SK-N-SH (cell line): ENCODE data around the gene WEE1.

Experiments used
- ELF1 ChIP-seq: IDR thresholded peaks from 2 replicates; pipeline ENCODE4 v1.4.0; 2012
- TF ChIP-seq, protein P1 (sequence below): fragments of 200-600 bp; sonication (generic); IDR thresholded peaks from 2 replicates; pipeline ENCODE4 v1.6.1; 2017; ENCODE audit warnings: antibody characterized with exemption, mild to moderate bottlenecking, moderate library complexity

DNA sequence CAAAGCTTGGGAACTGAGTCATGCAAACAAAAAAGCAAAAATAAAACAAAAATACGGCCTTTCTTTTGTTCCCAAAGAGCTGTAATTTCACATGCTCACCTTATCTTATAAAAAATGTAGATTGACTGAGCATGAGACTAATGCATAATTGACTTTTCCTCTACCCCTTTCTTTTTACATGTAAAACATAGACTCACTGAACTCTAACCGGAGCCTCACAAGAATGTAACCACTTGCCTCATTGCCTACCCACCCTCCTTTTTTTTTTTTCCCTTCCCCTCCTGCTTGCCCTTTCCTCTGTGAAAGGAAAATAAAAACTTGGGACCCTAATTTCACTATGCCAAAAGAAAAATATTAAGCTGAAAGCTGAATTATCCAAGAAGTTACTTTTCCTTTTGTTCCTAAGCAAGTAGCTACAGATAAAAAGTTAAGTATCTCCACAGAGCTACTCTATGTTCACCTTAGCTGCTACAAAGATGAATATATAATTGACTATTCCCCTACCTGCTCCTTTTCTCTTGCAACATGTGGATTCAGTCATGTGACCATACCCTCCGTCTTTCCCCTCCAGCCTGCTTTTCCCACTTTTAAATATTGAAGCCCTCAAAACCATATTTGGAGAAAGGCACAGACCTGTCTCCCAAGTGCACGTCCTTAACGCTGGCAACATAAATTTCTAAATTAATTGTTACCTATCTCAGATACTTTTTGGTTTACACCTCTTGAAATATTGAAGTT lies 39.6 kb upstream of the WEE1 start:
- TF ChIP-seq, protein P1, sequence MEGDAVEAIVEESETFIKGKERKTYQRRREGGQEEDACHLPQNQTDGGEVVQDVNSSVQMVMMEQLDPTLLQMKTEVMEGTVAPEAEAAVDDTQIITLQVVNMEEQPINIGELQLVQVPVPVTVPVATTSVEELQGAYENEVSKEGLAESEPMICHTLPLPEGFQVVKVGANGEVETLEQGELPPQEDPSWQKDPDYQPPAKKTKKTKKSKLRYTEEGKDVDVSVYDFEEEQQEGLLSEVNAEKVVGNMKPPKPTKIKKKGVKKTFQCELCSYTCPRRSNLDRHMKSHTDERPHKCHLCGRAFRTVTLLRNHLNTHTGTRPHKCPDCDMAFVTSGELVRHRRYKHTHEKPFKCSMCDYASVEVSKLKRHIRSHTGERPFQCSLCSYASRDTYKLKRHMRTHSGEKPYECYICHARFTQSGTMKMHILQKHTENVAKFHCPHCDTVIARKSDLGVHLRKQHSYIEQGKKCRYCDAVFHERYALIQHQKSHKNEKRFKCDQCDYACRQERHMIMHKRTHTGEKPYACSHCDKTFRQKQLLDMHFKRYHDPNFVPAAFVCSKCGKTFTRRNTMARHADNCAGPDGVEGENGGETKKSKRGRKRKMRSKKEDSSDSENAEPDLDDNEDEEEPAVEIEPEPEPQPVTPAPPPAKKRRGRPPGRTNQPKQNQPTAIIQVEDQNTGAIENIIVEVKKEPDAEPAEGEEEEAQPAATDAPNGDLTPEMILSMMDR: no peak
- no peak for TF ChIP-seq ELF1
